ENCODE measurements around the gene PAX3. TPM values are rescaled to one million over a fixed set of nuclear protein-coding genes. Genes with fewer than 3 reads are reported as not detected.
A peak's percentile ranks its signal among the peaks of the same experiment; 100 is the strongest.

Gene PAX3
- total RNA-seq, 3 donors from 2014 or later = 0.29 to 2.9 (median 2.3) TPM

- Histone ChIP-seq H3K36me3 (no peaks in the 10 kb centered on the region), H3K4me1 (peaks cover 7 to 9% of the 10 kb centered on the region in 2 donors), H3K27me3 (peaks cover 4 to 100% of the 10 kb centered on the region in 2 donors), H3K4me3 (peak overlapping the region; percentile 44 to 62 (median 47)), H3K9me3 (no peaks in the 10 kb centered on the region), H3K27ac (no peak overlapping the region)
- intact Hi-C loops (cut with DNase I; ENCODE audit: low total_unique reads) = no loop called here
- DNase-seq (ENCODE audit: low spot score in 2 of 2) = no peak
- TF ChIP-seq CTCF (IDR thresholded peaks at IDR 0.05) (no peak), POLR2AphosphoS5 (IDR thresholded peaks at IDR 0.05) (no peak), POLR2A (IDR thresholded peaks at IDR 0.05) (no peak)
These were observed 7.8 kb upstream of the PAX3 start for GRCh38 chr2:222306393-222307142.

DNA sequence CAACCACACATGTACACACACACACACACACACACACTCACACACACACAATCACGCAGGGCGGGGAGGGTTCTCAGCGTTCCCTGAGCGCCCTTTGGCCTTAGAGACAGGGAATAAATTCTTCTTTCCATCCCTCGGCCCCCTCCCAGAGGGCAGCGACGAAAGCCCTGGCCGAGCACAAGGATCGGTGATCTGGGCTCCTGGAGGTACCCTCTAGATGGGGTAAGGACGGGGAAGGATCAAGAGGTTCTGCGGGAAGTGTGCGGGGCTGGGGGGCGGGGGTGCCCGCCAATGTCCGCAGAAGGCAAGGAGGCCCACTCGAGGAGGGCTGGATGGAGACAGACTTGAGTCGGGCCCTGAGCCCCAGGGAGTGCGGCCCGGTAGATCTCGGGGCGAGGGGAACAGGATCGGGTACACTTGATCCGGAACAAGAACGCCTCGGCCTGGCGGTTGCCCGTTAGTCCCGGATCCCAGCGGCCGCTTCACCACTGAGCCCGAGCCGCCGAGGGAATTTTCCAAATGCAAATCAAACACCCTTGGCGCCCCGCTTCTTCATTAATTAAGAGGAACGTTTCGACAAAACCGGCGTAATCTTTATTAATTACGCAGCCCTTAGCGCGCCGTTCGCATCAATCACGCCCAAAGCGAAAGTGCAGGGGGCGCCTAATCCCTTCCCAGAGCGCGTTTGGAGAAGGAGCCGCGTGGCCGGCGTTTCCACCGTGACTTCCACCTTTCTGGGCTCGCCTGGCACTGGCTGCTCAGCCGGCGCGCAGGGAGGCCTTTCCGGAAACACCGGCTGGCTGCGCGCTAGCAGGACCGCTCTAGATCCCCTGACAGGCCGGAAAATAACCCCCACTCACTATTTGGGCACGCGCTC lies 7.0 kb upstream of the PAX3 start:
- Histone ChIP-seq H3K4me3 (peak overlapping the region; percentile 44 to 62 (median 47)), H3K27me3 (peaks cover 8 to 100% of the 10 kb centered on the region in 2 donors), H3K4me1 (peaks cover 7 to 9% of the 10 kb centered on the region in 2 donors), H3K36me3 (no peaks in the 10 kb centered on the region), H3K27ac (no peak overlapping the region), H3K9me3 (no peaks in the 10 kb centered on the region)
- no peak for TF ChIP-seq CTCF (IDR thresholded peaks at IDR 0.05)
- no peak for TF ChIP-seq POLR2AphosphoS5 (IDR thresholded peaks at IDR 0.05)
- TF ChIP-seq POLR2A (IDR thresholded peaks at IDR 0.05) = no peak
- no peak for DNase-seq (ENCODE audit: low spot score in 2 of 2)
- intact Hi-C loops (cut with DNase I; ENCODE audit: low total_unique reads) = no loop called here

- intact Hi-C loops (cut with DNase I; ENCODE audit: low total_unique reads) = no loop called here
- Histone ChIP-seq H3K27ac (no peak overlapping the region), H3K4me1 (peaks cover 7 to 9% of the 10 kb centered on the region in 2 donors), H3K9me3 (no peaks in the 10 kb centered on the region), H3K36me3 (no peaks in the 10 kb centered on the region), H3K27me3 (peaks cover 8 to 100% of the 10 kb centered on the region in 2 donors), H3K4me3 (peak overlapping the region; percentile 44 to 62 (median 47))
- DNase-seq (ENCODE audit: low spot score in 2 of 2) = no peak
- no peak for TF ChIP-seq POLR2A (IDR thresholded peaks at IDR 0.05)
- TF ChIP-seq CTCF (IDR thresholded peaks at IDR 0.05) = no peak
- no peak for TF ChIP-seq POLR2AphosphoS5 (IDR thresholded peaks at IDR 0.05)
These were observed 6.1 kb upstream of the PAX3 start for GRCh38 chr2:222304737-222305515.

GRCh38 chr2:222303828-222304736 lies 5.3 kb upstream of the PAX3 start:
- no peak overlapping the region for H3K27ac ChIP-seq
- peak overlapping the region in 2 of 3 donors; percentile 44 to 62 for H3K4me3 ChIP-seq
- no peak for DNase-seq (ENCODE audit: low spot score in 2 of 2)
- H3K27me3 ChIP-seq = peaks cover 8 to 100% of the 10 kb centered on the region in 2 donors
- H3K36me3 ChIP-seq = no peaks in the 10 kb centered on the region
- H3K4me1 ChIP-seq = peaks cover 7 to 9% of the 10 kb centered on the region in 2 donors
- no peaks in the 10 kb centered on the region for H3K9me3 ChIP-seq
- TF ChIP-seq POLR2A (IDR thresholded peaks at IDR 0.05) (no peak), CTCF (IDR thresholded peaks at IDR 0.05) (no peak), POLR2AphosphoS5 (IDR thresholded peaks at IDR 0.05) (no peak)
- intact Hi-C loops (cut with DNase I; ENCODE audit: low total_unique reads) = no loop called here

Measured in breast epithelium (tissue), 4 donors.